ENCODE results near the gene POLR1D.
"Not testable (repeated sequence)": the region's sequence is repeated elsewhere in the genome, so short reads cannot be mapped to it uniquely, and the experiment has no call there.

POLR1D gene

GRCh38 chr13:27613628-27614027, 8.1 kb upstream of the POLR1D start:
- no peak for DNase-seq (ENCODE audit: low read depth in 2 of 3, low spot score in 2 of 3)

- DNase-seq (ENCODE audit: low read depth in 2 of 3, low spot score in 2 of 3): no peak
Measured at GRCh38 chr13:27617881-27618321, 3.8 kb upstream of the POLR1D start.

GRCh38 chr13:27619093-27619727, 2.5 kb upstream of the POLR1D start:
- no peak for DNase-seq (ENCODE audit: low read depth in 2 of 3, low spot score in 2 of 3)

GRCh38 chr13:27619728-27620376, 1.8 kb upstream of the POLR1D start:
- DNase-seq (ENCODE audit: low read depth in 2 of 3, low spot score in 2 of 3): peak in 2 of 3 experiments; percentile 4 to 19

- DNase-seq (ENCODE audit: low read depth in 2 of 3, low spot score in 2 of 3): peak; percentile 86 to 94 (median 89)
Measured at GRCh38 chr13:27620377-27621115, 1.1 kb upstream of the POLR1D start, which contains the start of gene LNX2. LNX2 (minus strand) TSS chr13:27620529; CDS start chr13:27581703, 38,826 bp downstream.

- peak in 1 of 3 experiments; percentile 3 for DNase-seq (ENCODE audit: low read depth in 2 of 3, low spot score in 2 of 3)
Measured at GRCh38 chr13:27621116-27621365, 651 bp upstream of the POLR1D start.

- no peak for DNase-seq (ENCODE audit: low read depth in 2 of 3, low spot score in 2 of 3)
Measured at GRCh38 chr13:27622102-27622820, 569 bp downstream of the POLR1D start.

GRCh38 chr13:27622881-27623280, 1.2 kb downstream of the POLR1D start:
- DNase-seq (ENCODE audit: low read depth in 2 of 3, low spot score in 2 of 3): no peak

- DNase-seq (ENCODE audit: low read depth in 2 of 3, low spot score in 2 of 3): no peak
Measured at GRCh38 chr13:27624071-27624470, 2.4 kb downstream of the POLR1D start.

- no peak for DNase-seq (ENCODE audit: low read depth in 2 of 3, low spot score in 2 of 3)
Measured at GRCh38 chr13:27625839-27626238, 4.1 kb downstream of the POLR1D start.

GRCh38 chr13:27627380-27627779, 5.7 kb downstream of the POLR1D start:
- no peak for DNase-seq (ENCODE audit: low read depth in 2 of 3, low spot score in 2 of 3)

GRCh38 chr13:27628081-27628480, 6.4 kb downstream of the POLR1D start:
- DNase-seq (ENCODE audit: low read depth in 2 of 3, low spot score in 2 of 3): no peak

GRCh38 chr13:27628766-27629165, 7.1 kb downstream of the POLR1D start:
- not testable (repeated sequence) for DNase-seq (ENCODE audit: low read depth in 2 of 3, low spot score in 2 of 3)

- DNase-seq (ENCODE audit: low read depth in 2 of 3, low spot score in 2 of 3): no peak
Measured at GRCh38 chr13:27631156-27631555, 9.5 kb downstream of the POLR1D start.

- DNase-seq (ENCODE audit: low read depth in 2 of 3, low spot score in 2 of 3): no peak
Measured at GRCh38 chr13:27631665-27632064, 10.0 kb downstream of the POLR1D start.

- DNase-seq (ENCODE audit: low read depth in 2 of 3, low spot score in 2 of 3): no peak
Measured at GRCh38 chr13:27632214-27632613, 10.5 kb downstream of the POLR1D start.

- DNase-seq (ENCODE audit: low read depth in 2 of 3, low spot score in 2 of 3): no peak
Measured at GRCh38 chr13:27632648-27633047, 11.0 kb downstream of the POLR1D start.

- no peak for DNase-seq (ENCODE audit: low read depth in 2 of 3, low spot score in 2 of 3)
Measured at GRCh38 chr13:27634231-27634630, 12.5 kb downstream of the POLR1D start.

- no peak for DNase-seq (ENCODE audit: low read depth in 2 of 3, low spot score in 2 of 3)
Measured at GRCh38 chr13:27634791-27635190, 13.1 kb downstream of the POLR1D start.

GRCh38 chr13:27635266-27635665, 13.6 kb downstream of the POLR1D start:
- no peak for DNase-seq (ENCODE audit: low read depth in 2 of 3, low spot score in 2 of 3)

- DNase-seq (ENCODE audit: low read depth in 2 of 3, low spot score in 2 of 3): no peak
Measured at GRCh38 chr13:27636589-27637288, 15.0 kb downstream of the POLR1D start.
